Endodermal cell (in vitro differentiated cells): Measurements from ENCODE around the gene SSRP1. TPM values are rescaled to one million over a fixed set of nuclear protein-coding genes. Genes with fewer than 3 reads are reported as not detected.
A peak's percentile ranks its signal among the peaks of the same experiment; 100 is the strongest.

Source experiments
- DNase-seq: peaks from one replicate; pipeline ENCODE4 v3.0.0-alpha.2; 2017
- H3K27ac ChIP-seq: 2 replicates; pipeline ENCODE4 v1.5.1; 2013; ENCODE audit warnings: mild to moderate bottlenecking, low read depth, low read length, moderate library complexity
- H3K27me3 ChIP-seq: 2 replicates; pipeline ENCODE4 v1.6.1; 2013; ENCODE audit warnings: mild to moderate bottlenecking, low read length, moderate library complexity; ENCODE audit not compliant: insufficient read depth, control insufficient read depth, poor library complexity, severe bottlenecking
- H3K36me3 ChIP-seq: 2 replicates; pipeline ENCODE4 v1.7.0; 2013; ENCODE audit warnings: mild to moderate bottlenecking, low read length, moderate library complexity; ENCODE audit not compliant: control insufficient read depth, insufficient read depth
- H3K4me1 ChIP-seq: one replicate; pipeline ENCODE4 v1.7.0; 2013; ENCODE audit warnings: low read length; ENCODE audit not compliant: control insufficient read depth, insufficient read depth
- H3K4me3 ChIP-seq: 2 replicates; pipeline ENCODE4 v1.5.1; 2013; ENCODE audit warnings: mild to moderate bottlenecking, low read length, moderate library complexity
- H3K9ac ChIP-seq: 2 replicates; pipeline ENCODE4 v1.6.1; 2013; ENCODE audit warnings: mild to moderate bottlenecking, low read length, moderate library complexity; ENCODE audit not compliant: poor library complexity, severe bottlenecking; ENCODE audit errors: extremely low read depth
- H3K9me3 ChIP-seq: 2 replicates; pipeline ENCODE4 v1.6.1; 2013; ENCODE audit warnings: mild to moderate bottlenecking, low read length, moderate library complexity; ENCODE audit not compliant: control insufficient read depth
- H3K27ac Mint-ChIP-seq: 2 replicates; pipeline ENCODE4 v1.8.0; 2020; ENCODE audit warnings: mixed read lengths
- H3K27me3 Mint-ChIP-seq: 2 replicates; pipeline ENCODE4 v1.8.0; 2021; ENCODE audit warnings: mild to moderate bottlenecking, mixed read lengths; ENCODE audit not compliant: insufficient read depth
- H3K36me3 Mint-ChIP-seq: 2 replicates; pipeline ENCODE4 v1.8.0; 2020; ENCODE audit warnings: low read depth, mixed read lengths
- H3K4me1 Mint-ChIP-seq: 2 replicates; pipeline ENCODE4 v1.8.0; 2020; ENCODE audit warnings: mixed read lengths
- H3K4me3 Mint-ChIP-seq: 2 replicates; pipeline ENCODE4 v1.8.0; 2020; ENCODE audit warnings: mild to moderate bottlenecking, moderate library complexity, mixed read lengths
- H3K9me3 Mint-ChIP-seq: 2 replicates; pipeline ENCODE4 v1.8.0; 2020; ENCODE audit warnings: mild to moderate bottlenecking, mixed read lengths
- WGBS, 2 experiments: methylation state at CpG; one replicate each; pipeline versions ENCODE4 v1.1.5 to v1.1.7; 2013; ENCODE audit warnings: missing lambda C conversion rate in 2 of 2, mixed read lengths in 1 of 2; ENCODE audit not compliant: insufficient coverage in 1 of 2, insufficient read length in 1 of 2; 5-methylcytosine and 5-hydroxymethylcytosine counted together
- total RNA-seq, 2 donors: library from RNA; stranded (reverse); fragmentation: NEBNext Ultra II Directional in 1 of 2; extraction: Animal tissue kit (Norgen Biotek cat#: 25700) in 1 of 2; gene quantifications; 2 replicates in 1 of 2; 3 replicates in 1 of 2; pipeline ENCODE4 v1.2.1, GENCODE V29; 2021
- TF ChIP-seq, protein P1 (sequence below): fragments of 200-600 bp; sonication (generic); conservative IDR thresholded peaks from 2 replicates; pipeline ENCODE4 v1.5.0; 2021; ENCODE audit warnings: antibody characterized with exemption, mild to moderate bottlenecking

SSRP1 gene
- total RNA-seq, 2 donors from 2014 or later = 145 to 182 TPM

DNA sequence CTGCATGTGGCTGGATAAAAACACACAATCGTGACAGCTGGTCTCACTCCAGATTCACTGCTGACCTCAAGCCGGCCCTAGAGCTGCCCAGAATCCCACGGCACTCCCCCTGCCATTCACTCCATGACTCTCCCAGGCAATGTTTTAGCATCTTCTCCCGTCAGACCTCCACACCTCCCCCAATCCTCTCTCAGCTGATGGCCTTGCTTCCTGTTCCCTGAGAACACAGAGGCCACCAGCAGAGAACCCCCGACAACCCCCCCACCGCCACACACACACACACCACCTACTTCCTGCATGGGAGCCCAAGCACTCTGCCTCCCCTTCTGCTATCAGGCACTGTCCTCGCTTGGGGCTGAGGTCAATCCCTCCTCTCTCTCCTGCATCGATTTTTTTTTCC is 20.2 kb downstream of the SSRP1 start:
- H3K27ac ChIP-seq = no peak overlapping the region
- TF ChIP-seq, protein P1, sequence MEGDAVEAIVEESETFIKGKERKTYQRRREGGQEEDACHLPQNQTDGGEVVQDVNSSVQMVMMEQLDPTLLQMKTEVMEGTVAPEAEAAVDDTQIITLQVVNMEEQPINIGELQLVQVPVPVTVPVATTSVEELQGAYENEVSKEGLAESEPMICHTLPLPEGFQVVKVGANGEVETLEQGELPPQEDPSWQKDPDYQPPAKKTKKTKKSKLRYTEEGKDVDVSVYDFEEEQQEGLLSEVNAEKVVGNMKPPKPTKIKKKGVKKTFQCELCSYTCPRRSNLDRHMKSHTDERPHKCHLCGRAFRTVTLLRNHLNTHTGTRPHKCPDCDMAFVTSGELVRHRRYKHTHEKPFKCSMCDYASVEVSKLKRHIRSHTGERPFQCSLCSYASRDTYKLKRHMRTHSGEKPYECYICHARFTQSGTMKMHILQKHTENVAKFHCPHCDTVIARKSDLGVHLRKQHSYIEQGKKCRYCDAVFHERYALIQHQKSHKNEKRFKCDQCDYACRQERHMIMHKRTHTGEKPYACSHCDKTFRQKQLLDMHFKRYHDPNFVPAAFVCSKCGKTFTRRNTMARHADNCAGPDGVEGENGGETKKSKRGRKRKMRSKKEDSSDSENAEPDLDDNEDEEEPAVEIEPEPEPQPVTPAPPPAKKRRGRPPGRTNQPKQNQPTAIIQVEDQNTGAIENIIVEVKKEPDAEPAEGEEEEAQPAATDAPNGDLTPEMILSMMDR = no peak
- H3K9me3 ChIP-seq = no peaks in the 10 kb centered on the region
- Mint-ChIP-seq H3K27ac (no peak overlapping the region), H3K27me3 (no peaks in the 10 kb centered on the region), H3K36me3 (peaks cover 30% of the 10 kb centered on the region), H3K4me3 (no peak overlapping the region), H3K9me3 (no peaks in the 10 kb centered on the region), H3K4me1 (peaks cover 16% of the 10 kb centered on the region)
- WGBS, 2 experiments = 53 to 69% methylated on average over 4 to 8 of the region's 8 CpGs
- H3K4me3 ChIP-seq = no peak overlapping the region
- H3K36me3 ChIP-seq = peaks cover 39% of the 10 kb centered on the region
- no peaks in the 10 kb centered on the region for H3K4me1 ChIP-seq
- H3K9ac ChIP-seq = no peak overlapping the region
- H3K27me3 ChIP-seq = no peaks in the 10 kb centered on the region
- peak; percentile 80 for DNase-seq

DNA sequence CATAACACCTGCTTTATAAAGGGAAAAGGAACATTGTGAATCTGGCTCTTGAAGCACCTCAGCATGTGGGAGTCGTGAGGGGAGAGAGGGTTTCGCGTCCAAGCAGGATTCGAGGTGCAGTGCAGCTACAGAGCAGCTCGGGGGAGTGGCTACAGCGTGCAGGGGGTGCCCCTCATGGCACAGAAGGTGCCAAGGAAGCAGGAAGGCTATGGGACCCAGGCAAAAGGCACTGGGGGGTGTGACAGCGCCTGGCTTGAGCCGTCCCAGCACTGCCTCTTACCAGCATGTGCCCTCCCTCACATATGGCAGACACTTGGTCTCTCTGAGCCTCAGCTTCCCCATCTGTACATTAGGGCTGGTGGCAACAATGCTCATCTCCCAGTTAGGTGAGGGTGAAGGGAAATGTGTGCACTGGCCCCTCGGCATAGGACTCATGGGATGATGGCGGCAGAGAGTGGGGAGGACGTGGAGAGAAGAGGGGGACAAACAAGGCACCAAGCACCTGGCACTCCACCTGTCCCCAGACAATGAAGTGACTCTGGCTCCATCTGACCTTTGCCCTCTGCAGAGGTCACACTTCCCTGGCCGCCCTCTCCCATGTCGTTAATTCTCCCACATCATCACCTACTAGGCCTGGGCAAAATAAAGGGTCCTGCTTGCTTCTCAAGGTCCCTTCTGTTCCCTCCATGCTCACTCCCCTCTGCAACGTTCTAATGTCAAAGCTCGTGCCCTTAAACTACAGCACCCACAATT is 21.3 kb downstream of the SSRP1 start:
- Histone ChIP-seq H3K9me3 (no peaks in the 10 kb centered on the region), H3K4me1 (no peaks in the 10 kb centered on the region), H3K27me3 (no peaks in the 10 kb centered on the region), H3K27ac (no peak overlapping the region), H3K9ac (no peak overlapping the region), H3K4me3 (no peak overlapping the region), H3K36me3 (peaks cover 49% of the 10 kb centered on the region)
- Mint-ChIP-seq H3K27me3 (no peaks in the 10 kb centered on the region), H3K36me3 (peaks cover 32% of the 10 kb centered on the region), H3K9me3 (no peaks in the 10 kb centered on the region), H3K4me1 (peaks cover 16% of the 10 kb centered on the region), H3K27ac (peak overlapping the region; percentile 52), H3K4me3 (no peak overlapping the region)
- 89 to 92% methylated on average over 12 to 15 of the region's 15 CpGs for WGBS, 2 experiments
- DNase-seq = no peak
- TF ChIP-seq, protein P1 = no peak

DNA sequence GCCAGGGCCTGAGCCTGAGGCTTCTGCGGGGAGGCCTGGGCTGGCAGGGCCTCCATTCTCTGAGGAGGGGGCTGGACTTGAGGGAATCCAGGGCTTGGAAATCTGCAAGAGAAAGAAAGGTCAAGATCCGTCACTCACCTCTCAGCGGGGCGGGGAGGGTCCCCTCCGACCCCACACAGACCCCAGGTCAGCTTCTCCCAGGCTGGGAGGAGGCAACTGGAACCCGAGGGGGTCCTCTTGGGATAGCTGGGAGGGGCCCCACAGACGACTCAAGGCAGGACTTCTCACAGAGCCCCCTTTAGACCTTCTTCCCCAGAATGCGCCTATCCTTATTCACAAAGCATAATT is 21.9 kb downstream of the SSRP1 start:
- H3K9me3 Mint-ChIP-seq = no peaks in the 10 kb centered on the region
- H3K27me3 ChIP-seq = no peaks in the 10 kb centered on the region
- H3K36me3 Mint-ChIP-seq = peaks cover 33% of the 10 kb centered on the region
- no peaks in the 10 kb centered on the region for H3K9me3 ChIP-seq
- TF ChIP-seq, protein P1 = no peak
- no peak overlapping the region for H3K4me3 Mint-ChIP-seq
- peaks cover 55% of the 10 kb centered on the region for H3K36me3 ChIP-seq
- no peak overlapping the region for H3K27ac ChIP-seq
- peak overlapping the region; percentile 52 for H3K27ac Mint-ChIP-seq
- no peak for DNase-seq
- no peak overlapping the region for H3K9ac ChIP-seq
- no peak overlapping the region for H3K4me3 ChIP-seq
- peaks cover 16% of the 10 kb centered on the region for H3K4me1 Mint-ChIP-seq
- H3K27me3 Mint-ChIP-seq = no peaks in the 10 kb centered on the region
- no peaks in the 10 kb centered on the region for H3K4me1 ChIP-seq
- WGBS, 2 experiments = 80% methylated on average over 3 to 8 of the region's 8 CpGs
